ENCODE data around the gene GPR27. TPM values are rescaled to one million over a fixed set of nuclear protein-coding genes. Genes with fewer than 3 reads are reported as not detected.

GPR27 gene
- total RNA-seq, 1 donor from 2014 or later = 16.1 TPM

- Mint-ChIP-seq H3K4me1 (peaks cover 10% of the 10 kb centered on the region), H3K36me3 (peaks cover 3% of the 10 kb centered on the region), H3K27ac (peak overlapping the region; percentile 21), H3K27me3 (ENCODE audit: low read depth) (peaks cover 52% of the 10 kb centered on the region), H3K9me3 (no peaks in the 10 kb centered on the region), H3K4me3 (peak overlapping the region; percentile 77)
- peak; percentile 25 to 43 for DNase-seq (ENCODE audit: low spot score in 2 of 2, unreplicated experiment in 2 of 2)
- TF ChIP-seq CTCF (IDR thresholded peaks at IDR 0.05; ENCODE audit: unreplicated experiment) = no peak
Measured at GRCh38 chr3:71724584-71725270, 28.9 kb upstream of the GPR27 start.

DNA sequence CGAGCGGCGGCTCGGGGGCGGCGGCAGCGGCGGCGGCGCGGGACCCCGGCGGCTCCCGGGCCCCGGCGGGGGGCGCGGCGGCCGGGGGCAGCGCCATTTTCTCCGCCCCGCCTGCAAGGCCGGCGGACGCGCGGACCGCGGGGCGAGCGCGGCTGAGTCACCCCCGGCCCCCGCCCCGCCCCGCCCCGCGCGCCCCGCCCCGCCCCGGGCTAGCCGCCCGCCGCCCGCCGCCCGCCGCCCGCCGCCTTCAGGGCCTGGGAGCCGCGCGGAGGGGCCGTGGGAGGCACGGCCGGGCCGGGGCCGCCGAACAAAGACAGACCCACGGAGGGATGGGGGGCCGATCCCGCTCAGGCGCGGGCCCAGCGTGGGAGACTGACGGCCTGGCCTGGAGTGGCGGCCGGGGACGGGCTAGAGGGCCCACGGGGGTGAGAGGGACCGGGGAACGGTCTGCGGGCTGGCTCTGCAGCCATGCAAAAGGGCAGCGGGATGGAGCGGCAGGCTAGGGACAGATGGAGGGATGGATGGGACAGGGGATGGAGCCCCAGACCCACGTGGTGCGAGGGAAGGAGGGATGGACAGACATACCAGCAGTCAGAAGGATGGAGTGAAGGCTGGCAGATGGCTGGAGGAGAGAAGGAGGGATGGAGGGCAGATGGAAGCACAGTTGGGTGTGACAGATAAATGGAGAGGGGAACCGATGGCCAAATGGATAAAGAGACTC, 28.2 kb upstream of the GPR27 start, which contains the start of gene EIF4E3:
Gene EIF4E3, minus strand, starts transcription at position 132 of the 721 bp plus-strand sequence. Its CDS starts 35 bp downstream, at position 97.
- no peak for TF ChIP-seq CTCF (IDR thresholded peaks at IDR 0.05; ENCODE audit: unreplicated experiment)
- DNase-seq (ENCODE audit: low spot score in 2 of 2, unreplicated experiment in 2 of 2) = peak in 1 of 2 experiments; percentile 44
- Mint-ChIP-seq H3K9me3 (no peaks in the 10 kb centered on the region), H3K4me3 (peak within 1 kb of the TSS; percentile 77), H3K27ac (peak within 1 kb of the TSS; percentile 21), H3K4me1 (peaks cover 13% of the 10 kb centered on the region), H3K36me3 (peaks cover 3% of the 10 kb centered on the region), H3K27me3 (ENCODE audit: low read depth) (peaks cover 52% of the 10 kb centered on the region)

- H3K4me1 Mint-ChIP-seq = peaks cover 13% of the 10 kb centered on the region
- H3K4me3 Mint-ChIP-seq = peak overlapping the region; percentile 69
- H3K27me3 Mint-ChIP-seq (ENCODE audit: low read depth) = peaks cover 47% of the 10 kb centered on the region
Measured at GRCh38 chr3:71726146-71726545, 27.5 kb upstream of the GPR27 start.

DNA sequence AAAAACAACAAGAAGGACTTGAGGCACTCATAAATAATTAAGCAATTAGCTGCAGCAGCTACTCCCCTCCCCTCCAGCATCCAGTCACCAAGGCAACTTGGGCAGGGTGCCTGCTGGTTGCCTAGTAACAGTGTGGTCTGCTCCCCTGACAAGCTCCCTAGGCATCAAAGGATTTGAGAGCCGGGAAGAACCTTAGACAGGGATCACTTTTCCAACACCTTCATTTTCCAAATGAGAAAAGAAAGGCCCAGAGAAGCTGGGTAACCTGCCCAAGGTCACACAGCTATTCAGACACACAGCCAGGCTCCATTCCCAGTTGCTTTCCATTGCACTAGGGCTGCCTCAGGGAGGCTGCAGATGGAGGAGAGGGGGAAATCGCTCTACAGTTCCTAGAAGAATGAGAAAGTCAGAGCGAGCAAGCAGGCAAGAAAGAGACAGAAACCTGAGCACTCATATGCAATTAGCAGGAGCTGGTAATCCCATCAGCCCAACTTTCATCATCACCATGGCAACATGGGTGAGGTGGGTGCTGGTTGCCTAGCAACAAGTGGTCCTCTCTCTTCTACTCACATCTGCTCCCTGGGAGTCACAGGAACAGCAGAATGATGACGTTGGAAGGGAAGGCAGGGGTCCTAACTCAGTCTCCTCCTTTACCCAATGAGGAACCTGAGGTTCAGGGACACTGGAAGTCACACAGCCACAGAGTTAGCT, 24.9 kb upstream of the GPR27 start:
- no peak overlapping the region for H3K4me3 Mint-ChIP-seq
- no peak for DNase-seq (ENCODE audit: low spot score in 2 of 2, unreplicated experiment in 2 of 2)
- H3K36me3 Mint-ChIP-seq = no peaks in the 10 kb centered on the region
- H3K27me3 Mint-ChIP-seq (ENCODE audit: low read depth) = peaks cover 24% of the 10 kb centered on the region
- H3K4me1 Mint-ChIP-seq = peaks cover 17% of the 10 kb centered on the region
- H3K27ac Mint-ChIP-seq = no peak overlapping the region
- H3K9me3 Mint-ChIP-seq = no peaks in the 10 kb centered on the region
- no peak for TF ChIP-seq CTCF (IDR thresholded peaks at IDR 0.05; ENCODE audit: unreplicated experiment)

More at GRCh38 chr3:71726146-71726545, 27.5 kb upstream of the GPR27 start:
- TF ChIP-seq CTCF (IDR thresholded peaks at IDR 0.05; ENCODE audit: unreplicated experiment) = no peak
- no peak for DNase-seq (ENCODE audit: low spot score in 2 of 2, unreplicated experiment in 2 of 2)
- H3K36me3 Mint-ChIP-seq = no peaks in the 10 kb centered on the region
- H3K27ac Mint-ChIP-seq = no peak overlapping the region
- no peaks in the 10 kb centered on the region for H3K9me3 Mint-ChIP-seq

DNA sequence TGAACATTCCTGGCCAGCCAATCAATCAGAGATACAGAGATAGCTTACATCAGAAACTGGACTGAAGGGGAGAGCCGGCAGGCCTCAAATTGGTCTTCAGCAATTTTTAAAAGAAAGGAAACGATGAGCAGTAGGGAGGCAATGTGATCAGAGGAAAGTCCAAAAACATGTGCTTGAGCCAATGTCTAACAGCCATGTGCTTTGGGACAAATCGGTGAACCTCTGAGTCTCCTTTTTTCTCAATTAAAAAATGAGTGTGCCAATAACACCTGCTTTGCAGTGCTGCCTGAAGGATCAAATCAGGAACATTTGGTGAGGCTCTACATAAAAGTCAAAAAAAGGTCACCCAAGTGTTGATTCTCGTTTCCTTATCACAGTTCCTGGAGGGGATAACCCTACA, 21.0 kb upstream of the GPR27 start:
- TF ChIP-seq CTCF (IDR thresholded peaks at IDR 0.05; ENCODE audit: unreplicated experiment) = no peak
- H3K36me3 Mint-ChIP-seq = no peaks in the 10 kb centered on the region
- H3K27me3 Mint-ChIP-seq (ENCODE audit: low read depth) = peaks cover 5% of the 10 kb centered on the region
- peaks cover 14% of the 10 kb centered on the region for H3K9me3 Mint-ChIP-seq
- no peak for DNase-seq (ENCODE audit: low spot score in 2 of 2, unreplicated experiment in 2 of 2)
- no peak overlapping the region for H3K4me3 Mint-ChIP-seq
- H3K4me1 Mint-ChIP-seq = peaks cover 6% of the 10 kb centered on the region
- no peak overlapping the region for H3K27ac Mint-ChIP-seq
